Immature natural killer cell (primary cell): ENCODE measurements around the gene DBF4. TPM values are rescaled to one million over a fixed set of nuclear protein-coding genes. Genes with fewer than 3 reads are reported as not detected.
"Not testable (repeated sequence)": the region's sequence is repeated elsewhere in the genome, so short reads cannot be mapped to it uniquely, and the experiment has no call there.

ENCODE experiments used
- DNase-seq, 3 donors: peaks; one replicate each; pipeline ENCODE4 v3.0.0; 2022; ENCODE audit warnings: mixed read lengths in 1 of 3
- H3K27ac Mint-ChIP-seq, 6 donors: one replicate each; pipeline ENCODE4 v1.8.0; 2020; ENCODE audit warnings: mixed read lengths in 6 of 6, mild to moderate bottlenecking in 5 of 6, inconsistent platforms in 4 of 6, moderate library complexity in 3 of 6
- H3K27me3 Mint-ChIP-seq, 3 donors: one replicate each; pipeline ENCODE4 v1.8.0; 2020 to 2021; ENCODE audit warnings: low read depth in 3 of 3, mild to moderate bottlenecking in 3 of 3, mixed read lengths in 3 of 3, moderate library complexity in 3 of 3, inconsistent platforms in 1 of 3
- H3K36me3 Mint-ChIP-seq, 3 donors: one replicate each; pipeline ENCODE4 v1.8.0; 2020; ENCODE audit warnings: mixed read lengths in 3 of 3, inconsistent platforms in 2 of 3, mild to moderate bottlenecking in 2 of 3
- H3K4me1 Mint-ChIP-seq, 2 donors: one replicate each; pipeline ENCODE4 v1.8.0; 2020; ENCODE audit warnings: inconsistent platforms in 2 of 2, mild to moderate bottlenecking in 2 of 2, mixed read lengths in 2 of 2, moderate library complexity in 1 of 2
- H3K4me3 Mint-ChIP-seq, 5 donors: one replicate each; pipeline ENCODE4 v1.8.0; 2020; ENCODE audit warnings: mild to moderate bottlenecking in 5 of 5, mixed read lengths in 5 of 5, inconsistent platforms in 3 of 5, moderate library complexity in 3 of 5
- H3K9me3 Mint-ChIP-seq, 6 donors: one replicate each; pipeline ENCODE4 v1.8.0; 2020; ENCODE audit warnings: mild to moderate bottlenecking in 6 of 6, mixed read lengths in 6 of 6, inconsistent platforms in 4 of 6, moderate library complexity in 3 of 6
- polyA plus RNA-seq, 3 donors: library from polyadenylated mRNA; unstranded; fragments of 300-500 nt; fragmentation: Illumina TruSeq; gene quantifications; one replicate each; pipeline ENCODE4 v1.2.3, GENCODE V29; 2021

The DBF4 gene
- polyA plus RNA-seq, 3 donors from 2014 or later, result 15.9 to 37.3 (median 23.4) TPM

GRCh38 chr7:87907136-87907906 lies 31.0 kb downstream of the DBF4 start:
- H3K4me3 Mint-ChIP-seq, H3K9me3 Mint-ChIP-seq, DNase-seq, H3K27me3 Mint-ChIP-seq, H3K4me1 Mint-ChIP-seq: not testable (repeated sequence)
- Mint-ChIP-seq H3K27ac (peak overlapping the region in 2 of 6 donors; percentile 32 to 39), H3K36me3 (peaks cover 7 to 22% (median 13%) of the 10 kb centered on the region in 3 donors)

DNA sequence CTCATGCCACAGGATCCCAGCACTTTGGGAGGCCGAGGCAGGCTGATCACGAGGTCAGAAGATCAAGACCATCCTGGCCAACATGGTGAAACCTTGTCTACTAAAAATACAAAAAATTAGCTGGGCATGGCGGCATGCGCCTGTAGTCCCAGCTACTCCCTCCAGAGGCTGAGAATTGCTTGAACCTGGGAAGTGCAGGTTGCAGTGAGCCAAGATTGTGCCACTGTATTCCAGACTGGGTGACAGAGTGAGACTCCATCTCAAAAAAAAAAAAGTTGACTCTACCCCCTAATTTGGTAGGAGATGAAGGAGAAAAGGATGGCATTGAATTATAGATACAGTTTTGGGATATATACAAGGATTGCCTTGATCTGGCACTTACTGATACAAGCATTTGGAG lies 32.5 kb downstream of the DBF4 start:
- peaks cover 7 to 18% (median 13%) of the 10 kb centered on the region in 3 donors for H3K36me3 Mint-ChIP-seq

GRCh38 chr7:87912121-87912520 lies 35.8 kb downstream of the DBF4 start:
- DNase-seq, result no peak
- Mint-ChIP-seq H3K4me1 (no peaks in the 10 kb centered on the region), H3K36me3 (peaks cover 0 to 11% (median 6%) of the 10 kb centered on the region in 3 donors), H3K4me3 (no peak overlapping the region), H3K9me3 (no peaks in the 10 kb centered on the region), H3K27ac (no peak overlapping the region), H3K27me3 (no peaks in the 10 kb centered on the region)

More for the DNA sequence above, 32.5 kb downstream of the DBF4 start:
- not testable (repeated sequence) for DNase-seq, H3K4me3 Mint-ChIP-seq, H3K9me3 Mint-ChIP-seq, H3K27me3 Mint-ChIP-seq, H3K4me1 Mint-ChIP-seq, H3K27ac Mint-ChIP-seq

DNA sequence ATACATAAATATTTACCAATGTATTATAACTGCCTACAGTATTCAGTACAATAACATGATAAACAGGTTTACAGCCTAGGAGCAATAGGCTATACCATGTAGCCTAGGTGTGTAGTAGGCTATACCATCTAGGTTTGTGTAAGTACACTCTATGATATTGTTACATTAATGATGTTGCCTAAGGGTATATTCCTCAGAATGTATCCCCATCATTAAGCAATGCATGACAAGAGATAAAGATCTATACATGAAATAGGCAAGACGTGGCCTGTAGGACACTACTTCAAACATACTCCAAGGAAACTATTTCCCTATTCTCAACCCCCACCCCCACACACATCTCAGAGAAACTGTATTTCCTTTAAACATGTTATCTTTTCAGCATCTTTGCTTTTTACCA lies 42.4 kb downstream of the DBF4 start:
- H3K9me3 Mint-ChIP-seq, result no peaks in the 10 kb centered on the region
- H3K27me3 Mint-ChIP-seq, result peaks cover 0 to under 1% (median 0%) of the 10 kb centered on the region in 3 donors

DNA sequence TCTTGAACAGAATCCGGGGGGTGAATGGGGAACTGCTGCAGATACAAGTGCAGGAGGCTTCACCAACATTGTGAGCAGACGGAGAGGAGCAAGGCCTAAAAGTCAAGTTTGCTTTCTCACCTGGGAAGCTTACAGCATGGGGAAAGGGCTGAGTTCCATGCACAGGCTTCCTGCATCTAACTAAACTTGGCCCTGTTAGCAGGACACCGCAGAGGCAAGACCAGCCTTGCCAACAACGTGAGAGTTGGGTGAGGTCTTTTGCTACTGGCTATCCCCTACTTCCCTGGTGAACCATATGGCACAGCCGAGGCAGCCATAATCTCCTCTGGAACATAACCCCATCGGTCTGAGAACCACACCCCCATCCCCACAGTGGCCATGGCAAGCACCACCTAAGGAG lies 43.6 kb downstream of the DBF4 start:
- H3K36me3 Mint-ChIP-seq, result no peaks in the 10 kb centered on the region
- H3K27ac Mint-ChIP-seq, result no peak overlapping the region
- H3K4me3 Mint-ChIP-seq, result no peak overlapping the region
- no peaks in the 10 kb centered on the region for H3K4me1 Mint-ChIP-seq
- peaks cover 0 to 2% (median 0%) of the 10 kb centered on the region in 3 donors for H3K27me3 Mint-ChIP-seq
- no peak for DNase-seq
- H3K9me3 Mint-ChIP-seq, result no peaks in the 10 kb centered on the region

More for the DNA sequence above, 42.4 kb downstream of the DBF4 start:
- no peak for DNase-seq
- Mint-ChIP-seq H3K36me3 (no peaks in the 10 kb centered on the region), H3K27ac (no peak overlapping the region), H3K4me3 (no peak overlapping the region), H3K4me1 (no peaks in the 10 kb centered on the region)

DNA sequence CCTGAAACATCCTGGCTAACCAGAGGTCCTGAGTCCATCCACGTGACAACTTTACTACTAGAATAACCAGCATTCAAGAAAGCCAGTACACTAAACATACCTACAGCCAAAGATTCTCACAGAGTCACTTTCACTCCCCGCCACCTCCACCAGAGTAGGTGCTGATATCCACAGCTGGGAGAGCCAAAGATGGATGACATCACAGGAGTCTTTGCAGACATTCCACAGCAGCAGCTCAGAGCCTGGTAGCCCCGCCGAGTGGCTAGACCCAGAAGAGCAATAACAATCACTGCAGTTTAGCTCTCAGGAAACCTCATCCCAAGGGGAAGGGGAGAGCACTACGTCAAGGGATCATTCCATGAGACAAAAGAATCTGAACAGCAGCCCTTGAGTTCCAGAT lies 44.3 kb downstream of the DBF4 start:
- no peak overlapping the region for H3K4me3 Mint-ChIP-seq
- H3K4me1 Mint-ChIP-seq, result no peaks in the 10 kb centered on the region
- no peak for DNase-seq
- no peaks in the 10 kb centered on the region for H3K9me3 Mint-ChIP-seq
- peaks cover 0 to 2% (median 0%) of the 10 kb centered on the region in 3 donors for H3K27me3 Mint-ChIP-seq
- no peak overlapping the region for H3K27ac Mint-ChIP-seq
- no peaks in the 10 kb centered on the region for H3K36me3 Mint-ChIP-seq

DNA sequence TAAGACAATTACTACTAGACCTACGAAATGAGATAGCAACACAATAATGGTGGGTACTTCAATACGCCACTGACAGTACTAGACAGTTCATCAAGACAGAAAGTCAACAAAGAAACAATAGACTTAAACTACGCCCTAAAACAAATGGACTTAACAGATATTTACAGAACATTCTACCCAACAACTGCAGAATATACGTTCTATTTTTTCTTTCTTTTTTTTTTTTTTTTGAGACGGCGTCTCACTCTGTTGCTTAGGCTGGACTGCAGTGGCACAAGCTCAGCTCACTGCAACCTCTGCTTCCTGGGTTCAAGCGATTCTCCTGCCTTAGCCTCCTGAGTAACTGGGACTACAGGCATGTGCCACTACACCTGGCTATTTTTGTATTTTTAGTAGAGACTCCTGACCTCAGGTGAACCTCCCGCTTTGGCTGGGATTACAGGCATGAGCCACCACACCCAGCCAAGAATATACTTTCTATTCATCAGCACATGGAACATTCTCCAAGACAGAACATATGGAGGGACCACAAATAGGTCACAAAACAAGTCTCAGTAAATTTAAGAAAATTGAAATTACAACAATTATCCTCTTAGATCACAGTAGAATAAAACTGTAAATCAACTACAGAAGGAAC lies 46.6 kb downstream of the DBF4 start:
- not testable (repeated sequence) for H3K27me3 Mint-ChIP-seq, H3K27ac Mint-ChIP-seq, H3K4me1 Mint-ChIP-seq, DNase-seq, H3K4me3 Mint-ChIP-seq, H3K36me3 Mint-ChIP-seq, H3K9me3 Mint-ChIP-seq

DNA sequence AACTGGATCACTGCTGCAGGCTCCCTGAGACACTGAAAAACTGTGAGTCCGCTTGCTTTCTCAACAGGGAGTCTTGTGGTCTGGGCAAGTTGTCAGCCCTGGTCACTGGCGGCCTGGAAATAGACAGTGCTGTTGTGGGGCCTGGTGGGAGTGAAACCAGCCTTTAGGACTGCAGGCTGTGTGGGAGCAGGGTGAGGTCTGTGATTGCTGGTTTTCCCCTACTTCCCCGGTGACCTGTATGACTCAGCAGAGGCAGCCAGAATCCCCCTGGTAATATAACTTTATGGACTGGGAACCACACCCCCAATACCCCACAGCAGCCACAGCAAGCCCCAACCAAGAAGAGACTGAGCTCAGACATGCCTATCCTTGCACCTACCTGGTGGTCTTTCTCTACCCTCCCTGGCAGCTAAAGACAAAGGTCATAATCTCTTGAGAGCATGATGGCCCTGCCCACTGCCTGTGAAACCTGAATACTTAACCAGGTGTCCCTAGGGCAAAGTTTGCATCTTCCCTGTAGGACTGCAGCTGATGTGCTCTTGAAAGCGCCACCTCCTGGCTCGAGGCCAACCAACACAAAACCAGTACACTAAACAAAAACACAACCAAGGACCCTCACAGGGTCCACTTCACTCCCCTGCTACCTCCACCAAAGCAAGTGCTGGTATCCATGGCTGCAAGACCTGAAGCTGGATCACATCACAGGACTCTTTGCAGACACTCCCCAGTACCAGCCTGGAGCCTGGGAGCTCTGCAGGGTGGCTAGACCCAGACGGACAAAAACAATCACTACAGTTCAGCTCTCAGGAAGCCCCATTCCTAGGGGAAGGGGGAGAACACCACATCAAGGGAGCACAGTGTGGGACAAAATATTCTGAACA lies 50.5 kb downstream of the DBF4 start:
- no peak for DNase-seq
- peaks cover 0 to 6% (median 3%) of the 10 kb centered on the region in 3 donors for H3K27me3 Mint-ChIP-seq
- no peaks in the 10 kb centered on the region for H3K9me3 Mint-ChIP-seq
- H3K27ac Mint-ChIP-seq, result no peak overlapping the region
- H3K36me3 Mint-ChIP-seq, result peaks cover 0 to 4% (median 0%) of the 10 kb centered on the region in 3 donors
- H3K4me1 Mint-ChIP-seq, result no peaks in the 10 kb centered on the region
- no peak overlapping the region for H3K4me3 Mint-ChIP-seq

DNA sequence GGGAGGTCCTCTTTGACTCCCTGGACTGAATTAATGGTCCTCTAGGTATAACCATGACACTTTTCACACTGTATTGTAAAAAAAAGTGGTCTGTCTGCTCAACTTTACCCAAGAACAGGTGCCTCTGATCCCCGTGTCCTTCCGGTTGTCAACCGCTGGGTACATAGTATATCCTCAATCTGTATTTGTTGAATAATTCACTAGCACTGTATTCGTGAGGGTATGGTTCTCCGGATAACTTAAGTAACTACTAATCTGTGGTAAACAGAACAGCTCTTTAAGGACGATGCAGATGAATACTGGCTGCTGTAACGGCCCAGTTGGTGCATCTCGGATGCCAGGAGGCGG lies 57.3 kb downstream of the DBF4 start:
- DNase-seq, result no peak
- peak overlapping the region in 4 of 6 donors; percentile 54 to 77 (median 65) for H3K27ac Mint-ChIP-seq
- H3K27me3 Mint-ChIP-seq, result peaks cover 0 to 8% (median 0%) of the 10 kb centered on the region in 3 donors
- peaks cover 0 to 10% (median 4%) of the 10 kb centered on the region in 3 donors for H3K36me3 Mint-ChIP-seq
- H3K9me3 Mint-ChIP-seq, result no peaks in the 10 kb centered on the region
- peaks cover 15 to 20% of the 10 kb centered on the region in 2 donors for H3K4me1 Mint-ChIP-seq
- peak overlapping the region; percentile 89 to 92 (median 90) for H3K4me3 Mint-ChIP-seq

DNA sequence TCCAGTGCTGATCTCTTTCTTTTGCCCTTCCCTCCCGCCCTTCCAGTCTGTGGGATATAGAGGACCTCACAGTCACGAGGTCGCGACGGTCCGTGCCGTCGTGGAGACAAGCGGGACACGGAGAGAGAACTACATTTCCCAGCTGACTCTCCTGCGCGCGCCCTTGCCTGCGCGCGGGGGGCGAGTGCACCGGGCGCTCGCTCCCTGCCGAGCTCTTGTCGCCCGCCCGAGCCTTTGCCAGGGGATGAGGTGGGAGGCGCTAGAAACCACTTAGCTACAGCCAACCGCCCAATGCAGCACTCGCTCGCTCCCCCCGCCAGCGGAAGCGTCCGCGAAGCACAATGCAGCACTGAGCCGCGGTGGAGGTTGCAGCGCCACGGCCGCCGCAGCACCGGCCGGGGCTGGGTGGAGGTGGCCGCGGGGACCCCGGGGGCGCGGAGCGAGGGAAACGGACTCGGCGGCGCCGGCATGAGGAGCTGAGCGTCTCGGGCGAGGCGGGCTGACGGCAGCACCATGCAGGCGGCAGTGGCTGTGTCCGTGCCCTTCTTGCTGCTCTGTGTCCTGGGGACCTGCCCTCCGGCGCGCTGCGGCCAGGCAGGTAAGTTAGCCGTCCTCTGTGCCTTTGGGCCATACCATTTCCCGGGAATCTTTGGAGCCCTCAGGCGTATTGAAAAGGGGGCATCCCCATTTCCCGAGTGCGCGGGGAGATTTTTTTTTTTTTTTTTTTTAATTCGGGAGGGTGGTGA lies 57.8 kb downstream of the DBF4 start, which contains the start of gene ADAM22:
ADAM22 (plus strand) TSS at position 299 of the 746 bp plus-strand sequence; CDS start at position 514, 215 bp downstream.
- H3K4me3 Mint-ChIP-seq, result peak within 1 kb of the TSS; percentile 89 to 92 (median 90)
- H3K27ac Mint-ChIP-seq, result peak within 1 kb of the TSS in 5 of 6 donors; percentile 54 to 77 (median 67)
- H3K9me3 Mint-ChIP-seq, result peaks cover 0 to 2% (median 0%) of the 10 kb centered on the region in 6 donors
- peaks cover 4 to 5% (median 4%) of the 10 kb centered on the region in 3 donors for H3K36me3 Mint-ChIP-seq
- peak; percentile 83 to 88 (median 85) for DNase-seq
- peaks cover 0 to 8% (median 0%) of the 10 kb centered on the region in 3 donors for H3K27me3 Mint-ChIP-seq
- peaks cover 15 to 20% of the 10 kb centered on the region in 2 donors for H3K4me1 Mint-ChIP-seq

DNA sequence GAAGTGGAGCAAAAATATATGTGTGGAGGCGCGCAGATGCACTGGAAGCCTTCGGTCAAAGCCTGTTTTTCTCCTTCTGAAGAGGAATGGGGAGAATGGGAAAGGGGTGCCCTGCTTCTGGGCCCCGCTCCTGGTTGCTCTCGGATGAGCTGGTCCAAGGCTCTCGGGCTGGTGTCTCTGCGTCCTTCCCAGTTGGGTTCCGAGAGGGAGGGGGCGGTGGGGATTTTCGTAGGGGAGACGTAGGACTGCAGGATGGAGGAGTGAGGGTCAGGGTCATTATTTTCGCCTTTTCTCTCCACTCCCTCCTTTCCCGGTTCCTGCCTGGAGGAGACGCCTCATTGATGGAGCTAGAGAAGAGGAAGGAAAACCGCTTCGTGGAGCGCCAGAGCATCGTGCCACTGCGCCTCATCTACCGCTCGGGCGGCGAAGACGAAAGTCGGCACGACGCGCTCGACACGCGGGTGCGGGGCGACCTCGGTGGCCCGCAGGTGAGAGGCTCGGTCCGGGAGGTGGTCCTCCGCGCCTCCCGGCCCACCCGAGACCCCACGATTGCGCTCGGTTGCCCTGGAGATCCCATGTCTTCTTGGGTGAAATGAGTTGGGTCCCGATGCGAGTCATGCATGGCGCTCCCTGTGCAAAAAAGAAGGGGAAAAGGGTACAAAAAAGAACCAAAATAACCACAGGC lies 58.5 kb downstream of the DBF4 start:
- peaks cover 4 to 5% (median 5%) of the 10 kb centered on the region in 3 donors for H3K36me3 Mint-ChIP-seq
- peak; percentile 5 to 22 (median 19) for DNase-seq
- H3K27me3 Mint-ChIP-seq, result peaks cover 0 to 7% (median 0%) of the 10 kb centered on the region in 3 donors
- H3K9me3 Mint-ChIP-seq, result peaks cover 0 to 2% (median 0%) of the 10 kb centered on the region in 6 donors
- peaks cover 15 to 20% of the 10 kb centered on the region in 2 donors for H3K4me1 Mint-ChIP-seq
- H3K27ac Mint-ChIP-seq, result peak overlapping the region in 4 of 6 donors; percentile 13 to 78 (median 61)
- peak overlapping the region; percentile 89 to 92 (median 90) for H3K4me3 Mint-ChIP-seq

DNA sequence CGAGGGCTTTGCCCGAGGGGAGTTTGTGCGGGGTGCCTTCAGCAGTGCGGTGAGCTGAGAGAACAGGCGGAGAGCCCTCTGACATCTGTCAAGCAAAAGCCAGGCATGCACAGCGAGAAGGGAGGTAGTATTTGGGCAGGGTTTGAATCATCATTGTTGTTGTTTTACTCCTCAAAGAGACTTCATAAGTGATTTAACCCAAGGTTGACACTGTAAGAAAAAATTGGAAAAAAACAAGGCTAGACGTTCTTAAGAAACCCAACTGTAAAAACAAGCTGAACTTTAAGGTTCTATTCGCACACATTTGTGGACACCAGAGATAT lies 59.1 kb downstream of the DBF4 start:
- H3K9me3 Mint-ChIP-seq, result peaks cover 0 to 2% (median 0%) of the 10 kb centered on the region in 6 donors

More for the DNA sequence above, 59.1 kb downstream of the DBF4 start:
- Mint-ChIP-seq H3K36me3 (peaks cover 4 to 5% (median 5%) of the 10 kb centered on the region in 3 donors), H3K27me3 (peaks cover 0 to 7% (median 0%) of the 10 kb centered on the region in 3 donors), H3K4me1 (peaks cover 15 to 20% of the 10 kb centered on the region in 2 donors), H3K4me3 (peak overlapping the region; percentile 89 to 92 (median 90)), H3K27ac (peak overlapping the region in 1 of 6 donors; percentile 78)
- no peak for DNase-seq
